PC-9 (cell line): ENCODE results near the gene CLDN19.
"Not testable (repeated sequence)": the region's sequence is repeated elsewhere in the genome, so short reads cannot be mapped to it uniquely, and the experiment has no call there.

Experiments used
- CTCF ChIP-seq: fragments of 200-600 bp; sonication (generic); conservative IDR thresholded peaks from 2 replicates; pipeline ENCODE4 v1.6.1; 2017; ENCODE audit warnings: mixed run types, antibody characterized with exemption, mild to moderate bottlenecking, moderate library complexity
- EZH2 ChIP-seq: fragments of 200-600 bp; sonication (generic); IDR thresholded peaks from 2 replicates; pipeline ENCODE4 v1.8.0; 2017; ENCODE audit warnings: antibody characterized with exemption, low read depth

- not testable (repeated sequence) for TF ChIP-seq EZH2, CTCF
These were observed 14.2 kb downstream of the CLDN19 start for GRCh38 chr1:42725820-42726219.
